GM06990 (cell line): Measurements from ENCODE around the gene CPB2.

ENCODE experiments used
- DNase-seq: peaks from one replicate; pipeline ENCODE4 v3.0.0-alpha.2; 2011; ENCODE audit not compliant: insufficient read length; ENCODE audit errors: extremely low read depth
- H3K27me3 ChIP-seq: replicated peaks from 2 replicates; pipeline ENCODE4 v1.6.0; 2011; ENCODE audit warnings: low read length; ENCODE audit not compliant: control insufficient read depth, insufficient read depth
- H3K36me3 ChIP-seq: 2 replicates; pipeline ENCODE4 v1.5.1; 2011; ENCODE audit warnings: low read length; ENCODE audit not compliant: control insufficient read depth, insufficient read depth
- H3K4me3 ChIP-seq: replicated peaks from 2 replicates; pipeline ENCODE4 v1.5.1; 2011; ENCODE audit warnings: low read depth, mild to moderate bottlenecking, control low read depth, low read length
- TF ChIP-seq, protein P1 (sequence below): IDR thresholded peaks from 2 replicates; pipeline ENCODE4 v1.5.1; 2011; ENCODE audit warnings: low read length, control low read depth, mild to moderate bottlenecking, inconsistent platforms; ENCODE audit not compliant: insufficient read depth, poor library complexity, severe bottlenecking

Gene CPB2

GRCh38 chr13:46082324-46082723 is 22.5 kb downstream of the CPB2 start:
- H3K36me3 ChIP-seq, result no peaks in the 10 kb centered on the region
- no peaks in the 10 kb centered on the region for H3K27me3 ChIP-seq
- no peak for DNase-seq
- H3K4me3 ChIP-seq, result no peak overlapping the region
- TF ChIP-seq, protein P1, sequence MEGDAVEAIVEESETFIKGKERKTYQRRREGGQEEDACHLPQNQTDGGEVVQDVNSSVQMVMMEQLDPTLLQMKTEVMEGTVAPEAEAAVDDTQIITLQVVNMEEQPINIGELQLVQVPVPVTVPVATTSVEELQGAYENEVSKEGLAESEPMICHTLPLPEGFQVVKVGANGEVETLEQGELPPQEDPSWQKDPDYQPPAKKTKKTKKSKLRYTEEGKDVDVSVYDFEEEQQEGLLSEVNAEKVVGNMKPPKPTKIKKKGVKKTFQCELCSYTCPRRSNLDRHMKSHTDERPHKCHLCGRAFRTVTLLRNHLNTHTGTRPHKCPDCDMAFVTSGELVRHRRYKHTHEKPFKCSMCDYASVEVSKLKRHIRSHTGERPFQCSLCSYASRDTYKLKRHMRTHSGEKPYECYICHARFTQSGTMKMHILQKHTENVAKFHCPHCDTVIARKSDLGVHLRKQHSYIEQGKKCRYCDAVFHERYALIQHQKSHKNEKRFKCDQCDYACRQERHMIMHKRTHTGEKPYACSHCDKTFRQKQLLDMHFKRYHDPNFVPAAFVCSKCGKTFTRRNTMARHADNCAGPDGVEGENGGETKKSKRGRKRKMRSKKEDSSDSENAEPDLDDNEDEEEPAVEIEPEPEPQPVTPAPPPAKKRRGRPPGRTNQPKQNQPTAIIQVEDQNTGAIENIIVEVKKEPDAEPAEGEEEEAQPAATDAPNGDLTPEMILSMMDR, result no peak

DNA sequence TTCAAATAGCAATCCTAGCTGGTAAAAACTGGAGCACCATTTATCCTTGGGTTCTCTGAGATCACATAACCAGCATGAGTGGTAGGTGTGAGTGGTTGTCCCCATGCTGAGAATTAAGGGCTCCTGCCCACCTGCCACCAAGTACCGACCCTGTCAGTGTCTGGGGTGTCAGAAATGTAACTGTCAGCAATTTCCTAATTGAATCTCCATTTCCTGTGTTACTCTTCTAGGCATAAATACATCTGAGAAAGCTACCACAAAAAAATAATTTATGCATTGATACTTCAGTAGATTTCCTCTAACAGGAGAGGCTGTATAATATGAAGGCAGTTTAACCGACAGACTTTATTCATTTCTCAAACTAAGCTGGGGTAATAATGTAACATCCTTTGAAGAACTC is 25.1 kb downstream of the CPB2 start:
- TF ChIP-seq, protein P1, result no peak
- no peaks in the 10 kb centered on the region for H3K36me3 ChIP-seq
- H3K27me3 ChIP-seq, result no peaks in the 10 kb centered on the region
- no peak overlapping the region for H3K4me3 ChIP-seq
- DNase-seq, result no peak

DNA sequence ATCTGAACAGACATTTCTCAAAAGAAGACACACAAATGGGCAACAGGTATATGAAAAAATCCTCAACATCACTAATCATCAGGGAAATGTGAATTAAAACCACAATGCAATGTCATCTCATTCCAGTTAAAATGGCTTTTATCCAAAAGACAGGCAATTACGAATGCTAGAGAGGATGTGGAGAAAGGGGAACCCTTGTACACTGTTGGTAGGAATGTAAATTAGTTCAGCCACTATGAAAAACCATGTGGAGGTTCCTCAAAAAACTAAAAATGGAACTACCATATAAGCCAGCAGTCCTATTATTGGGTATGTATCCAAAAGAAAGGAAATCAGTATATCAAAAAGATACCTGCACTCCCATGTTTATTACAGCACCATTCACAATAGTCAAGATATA is 27.6 kb downstream of the CPB2 start:
- TF ChIP-seq, protein P1, result no peak
- no peaks in the 10 kb centered on the region for H3K27me3 ChIP-seq
- H3K4me3 ChIP-seq, result no peak overlapping the region
- no peak for DNase-seq
- no peaks in the 10 kb centered on the region for H3K36me3 ChIP-seq

GRCh38 chr13:46076827-46077226 is 28.0 kb downstream of the CPB2 start:
- H3K4me3 ChIP-seq, result no peak overlapping the region
- H3K27me3 ChIP-seq, result no peaks in the 10 kb centered on the region
- TF ChIP-seq, protein P1, result no peak
- no peak for DNase-seq
- H3K36me3 ChIP-seq, result no peaks in the 10 kb centered on the region

DNA sequence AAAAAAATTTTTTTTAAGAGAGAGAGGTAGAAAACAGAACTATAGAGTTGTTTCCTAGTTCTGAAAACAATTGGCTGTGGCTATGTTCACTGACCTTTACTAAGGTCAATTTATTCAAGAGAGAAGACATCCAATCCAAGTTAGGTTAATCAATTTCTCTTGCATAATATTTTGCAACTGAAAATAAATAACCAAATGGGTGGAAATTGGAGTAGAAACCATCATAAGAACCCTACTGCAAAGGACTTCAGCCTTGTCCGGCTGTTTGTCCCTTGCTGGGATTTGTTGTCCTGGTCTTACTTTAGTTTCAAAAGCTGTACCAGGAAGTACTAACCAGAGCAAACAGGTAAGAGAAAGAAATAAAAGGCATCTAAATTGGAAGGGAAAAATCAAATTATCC is 29.0 kb downstream of the CPB2 start:
- no peaks in the 10 kb centered on the region for H3K36me3 ChIP-seq
- DNase-seq, result no peak
- no peaks in the 10 kb centered on the region for H3K27me3 ChIP-seq
- TF ChIP-seq, protein P1, result no peak
- no peak overlapping the region for H3K4me3 ChIP-seq

GRCh38 chr13:46071590-46072249 is 33.1 kb downstream of the CPB2 start:
- Histone ChIP-seq H3K27me3 (no peaks in the 10 kb centered on the region), H3K36me3 (no peaks in the 10 kb centered on the region), H3K4me3 (no peak overlapping the region)
- DNase-seq, result peak; percentile 72
- TF ChIP-seq, protein P1, result peak; percentile 65
